NCI-H2107 treated with DMSO at 0.1 percent for 48 hours (cell line): ENCODE data around the gene NT5E.

Experiments used
- DNase-seq: peaks from one replicate; lab custom pipeline; 2025; ENCODE audit not compliant: unreplicated experiment; lab: John Stamatoyannopoulos, UW

NT5E gene

DNA sequence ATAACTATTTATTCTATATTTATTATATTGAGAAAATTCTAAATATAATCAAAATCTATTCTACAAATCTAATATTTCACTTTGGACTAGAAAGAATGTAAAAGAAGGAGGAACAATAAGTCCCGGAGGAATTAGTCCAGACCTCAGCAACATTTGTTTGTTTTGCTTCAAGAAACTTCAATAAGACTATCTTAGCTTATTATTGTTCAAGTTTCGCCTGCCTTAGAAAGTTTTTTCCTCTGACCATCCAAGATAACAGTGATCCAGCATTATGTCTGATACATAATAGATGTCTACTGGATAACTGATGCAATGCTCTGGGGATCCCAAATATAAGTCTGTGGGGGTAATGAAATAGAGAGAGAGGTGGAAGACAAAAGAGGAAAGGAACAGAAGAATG is 28.7 kb upstream of the NT5E start:
- no peak for DNase-seq

DNA sequence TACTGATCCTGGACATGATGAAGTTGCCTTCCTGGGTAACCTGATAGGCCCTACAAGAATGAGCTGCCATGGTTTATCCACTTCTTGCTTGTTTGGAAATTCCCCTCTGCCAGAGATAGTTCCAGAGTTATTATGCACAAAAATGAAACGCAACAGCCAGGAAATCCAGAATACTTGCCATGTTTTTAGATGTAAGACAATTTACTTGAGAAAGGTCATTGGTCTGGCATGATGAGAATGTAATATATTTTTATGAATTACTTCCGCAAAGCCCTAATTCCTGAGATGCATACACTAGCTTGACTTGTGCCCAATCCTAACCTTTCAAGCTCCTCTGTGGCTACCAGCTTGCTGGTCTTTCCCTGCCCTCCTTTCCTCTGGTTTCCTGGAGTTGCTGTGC is 27.9 kb upstream of the NT5E start:
- DNase-seq = no peak

DNA sequence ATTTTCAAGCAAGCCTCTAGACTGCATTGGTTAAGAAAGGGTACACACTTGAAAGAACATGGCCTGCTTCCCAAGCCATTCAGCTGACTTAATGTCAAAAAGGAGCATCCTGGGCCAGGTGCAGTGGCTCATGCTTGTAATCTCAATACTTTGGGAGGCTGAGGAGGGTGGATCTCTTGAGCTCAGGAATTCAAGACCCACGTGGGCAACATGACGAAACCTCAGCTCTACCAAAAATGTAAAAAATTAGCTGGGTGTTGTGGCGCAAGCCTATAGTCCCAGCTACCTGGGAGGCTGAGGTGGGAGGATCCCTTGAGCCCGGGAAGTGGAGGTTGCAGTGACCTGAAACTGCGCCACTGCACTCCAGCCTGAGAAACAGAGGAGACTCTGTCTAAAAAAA is 26.9 kb upstream of the NT5E start:
- no peak for DNase-seq

DNA sequence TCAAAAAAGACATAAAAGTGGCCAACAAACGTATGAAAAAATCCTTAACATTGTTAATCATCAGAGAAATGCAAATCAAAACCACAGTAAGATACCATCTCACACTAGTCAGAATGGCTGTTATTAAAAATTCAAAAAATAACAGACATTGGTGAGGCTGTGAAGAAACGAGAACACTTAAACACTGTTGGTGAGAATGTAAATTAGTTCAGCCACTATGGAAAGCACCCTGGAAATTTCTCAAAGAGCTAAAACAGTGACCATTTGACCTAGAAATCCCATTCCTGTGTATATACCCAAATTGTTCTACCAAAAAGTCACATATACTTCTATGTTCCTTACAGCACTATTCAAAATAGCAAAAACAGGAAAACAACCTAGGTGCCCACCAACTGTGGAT is 24.9 kb upstream of the NT5E start:
- DNase-seq = no peak

DNA sequence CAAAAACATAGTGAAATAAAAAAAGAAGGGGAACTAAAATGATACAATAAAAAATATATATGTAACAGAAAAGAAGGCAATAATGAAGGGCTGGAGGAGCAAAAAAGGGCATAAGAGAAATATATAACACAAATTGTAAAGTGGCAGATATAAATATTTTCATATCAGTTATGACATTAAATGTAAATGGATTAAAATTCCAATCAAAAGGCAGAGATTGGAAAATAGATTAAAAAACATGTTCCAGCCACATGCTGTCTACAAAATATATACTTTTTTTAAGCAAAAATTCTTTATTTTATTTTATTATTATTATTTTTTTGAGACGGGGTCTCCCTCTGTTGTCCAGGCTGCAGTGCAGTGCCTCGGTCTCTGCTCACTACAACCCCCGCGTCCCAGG is 23.9 kb upstream of the NT5E start:
- DNase-seq = no peak

DNA sequence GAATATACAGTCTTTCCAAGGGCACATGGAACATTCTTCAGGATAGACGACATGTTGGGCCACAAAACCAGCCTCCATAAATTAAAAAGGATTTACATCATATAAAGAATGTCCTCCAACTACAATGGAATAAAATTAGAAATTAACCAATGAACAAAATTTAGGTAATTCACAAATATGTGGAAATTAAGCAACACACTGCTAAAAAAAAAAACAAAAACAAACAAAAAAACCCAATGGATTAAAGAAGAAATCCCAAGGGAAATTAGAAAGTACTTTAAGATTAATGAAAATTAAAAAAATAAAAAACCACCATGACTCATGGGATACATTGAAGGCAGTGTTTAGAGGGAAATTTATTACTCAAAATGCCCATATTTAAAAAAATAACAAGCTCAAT is 21.4 kb upstream of the NT5E start:
- no peak for DNase-seq

DNA sequence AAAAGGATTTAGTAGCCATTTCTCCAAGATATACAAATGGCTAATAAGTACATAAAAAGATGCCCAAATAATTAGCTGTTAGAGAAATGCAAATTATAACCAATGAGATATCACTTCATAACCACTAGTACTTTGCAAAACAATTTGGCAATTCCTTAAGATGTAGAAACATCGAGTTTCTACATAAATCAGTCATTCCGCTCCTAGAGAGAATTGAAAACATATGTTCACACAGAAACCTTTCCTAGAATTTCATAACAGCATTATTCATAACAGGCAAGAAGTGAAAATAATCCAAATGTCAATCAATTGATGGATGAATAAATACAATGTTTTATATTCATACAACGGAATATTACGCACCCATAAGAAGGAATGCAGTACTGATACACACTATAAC is 20.5 kb upstream of the NT5E start:
- no peak for DNase-seq

DNA sequence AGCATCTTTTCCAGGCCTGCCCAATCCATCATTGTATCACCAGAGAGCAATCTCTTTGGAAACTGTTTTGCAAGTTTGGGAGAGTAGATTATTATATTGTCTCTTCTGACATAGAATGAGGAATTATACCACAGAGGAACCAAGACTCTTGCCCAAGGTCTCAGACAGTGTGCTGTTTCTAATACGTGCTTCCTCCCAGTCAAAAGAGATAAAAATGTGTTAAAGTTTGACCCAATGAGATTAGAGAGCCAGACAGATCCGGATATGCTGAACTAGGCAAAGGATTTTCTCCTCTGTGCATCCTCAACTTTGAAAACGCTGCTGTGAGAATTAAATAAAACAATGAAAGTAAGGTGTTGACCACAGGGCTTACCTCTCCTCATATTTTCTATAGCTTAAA is 18.6 kb upstream of the NT5E start:
- no peak for DNase-seq

DNA sequence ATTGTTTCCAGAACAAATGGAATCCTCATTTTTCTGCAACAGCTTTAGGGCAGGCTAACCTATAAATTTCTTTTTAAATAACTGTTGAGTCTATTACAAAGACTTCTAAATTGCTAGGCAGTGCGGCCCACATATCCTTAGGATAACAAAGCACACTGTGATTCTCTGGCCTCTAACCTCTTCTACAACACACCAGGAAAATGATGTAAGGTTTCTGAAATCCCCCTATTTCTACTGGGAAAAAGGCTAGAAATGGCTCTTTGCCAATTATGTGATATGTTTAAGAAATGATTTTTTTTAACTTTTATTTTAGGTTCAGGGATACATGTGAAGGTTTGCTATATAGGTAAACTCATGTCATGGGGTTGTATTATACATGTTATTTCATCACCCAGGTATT is 17.3 kb upstream of the NT5E start:
- no peak for DNase-seq

DNA sequence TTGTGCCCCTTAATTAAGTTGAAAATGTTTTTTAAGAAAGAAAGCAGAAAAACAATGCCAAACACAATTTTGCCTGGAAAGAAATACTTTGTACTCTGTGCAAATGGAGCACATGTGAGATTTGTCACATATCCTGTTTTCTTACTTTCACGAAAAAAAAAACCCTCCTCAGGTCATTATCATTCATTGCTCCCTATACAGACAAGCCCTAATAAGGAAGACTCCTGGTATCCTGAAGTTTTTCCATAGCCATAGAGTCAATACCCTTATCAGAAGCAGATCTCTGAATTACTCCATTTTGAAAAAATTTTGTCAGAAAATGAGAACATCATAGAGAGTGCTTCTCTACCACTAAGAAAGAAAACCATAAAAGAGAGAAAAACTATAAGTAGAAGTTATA is 14.0 kb upstream of the NT5E start:
- no peak for DNase-seq

DNA sequence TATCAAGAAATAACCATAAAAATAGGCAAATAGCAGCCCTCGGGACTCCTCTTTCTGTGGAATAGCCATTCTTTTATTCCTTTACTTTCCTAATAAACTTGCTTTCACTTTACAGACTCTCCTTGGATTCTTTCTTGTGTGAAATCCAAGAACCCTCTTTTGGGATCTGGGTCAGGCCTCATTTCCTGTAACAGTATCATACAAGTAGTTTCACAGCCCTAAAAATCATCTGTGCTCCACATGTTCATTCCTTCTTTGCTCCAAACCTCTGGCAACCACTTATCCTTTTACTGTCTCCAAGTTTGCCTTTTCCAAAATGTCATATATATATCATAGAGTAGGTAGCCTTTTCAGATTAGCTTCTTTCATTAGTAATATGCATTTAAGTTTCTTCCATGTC is 13.5 kb upstream of the NT5E start:
- no peak for DNase-seq

DNA sequence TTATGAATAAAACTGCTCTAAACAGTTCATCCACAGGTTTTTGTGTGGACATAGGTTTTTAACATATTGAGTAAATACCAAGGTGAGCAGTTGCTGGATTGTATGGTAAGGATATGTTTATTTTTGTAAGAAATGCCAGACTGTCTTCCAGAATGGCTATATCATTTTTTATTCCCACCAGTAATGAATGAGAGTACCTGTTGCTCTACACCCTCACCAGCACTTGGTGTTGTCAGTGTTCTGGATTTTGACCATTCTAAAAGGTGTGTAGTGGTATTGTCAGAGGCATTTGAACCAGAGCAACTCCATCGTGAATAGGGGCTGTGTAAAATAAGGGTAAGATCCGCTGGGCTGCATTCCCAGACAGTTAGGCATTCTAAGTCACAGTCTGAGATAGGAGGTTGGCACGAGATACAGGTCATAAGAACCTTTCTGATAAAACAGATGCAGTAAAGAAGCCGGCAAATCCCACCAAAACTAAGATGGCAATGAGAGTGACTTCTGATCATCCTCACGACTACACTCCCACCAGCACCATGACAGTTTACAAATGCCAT is 12.9 kb upstream of the NT5E start:
- no peak for DNase-seq

DNA sequence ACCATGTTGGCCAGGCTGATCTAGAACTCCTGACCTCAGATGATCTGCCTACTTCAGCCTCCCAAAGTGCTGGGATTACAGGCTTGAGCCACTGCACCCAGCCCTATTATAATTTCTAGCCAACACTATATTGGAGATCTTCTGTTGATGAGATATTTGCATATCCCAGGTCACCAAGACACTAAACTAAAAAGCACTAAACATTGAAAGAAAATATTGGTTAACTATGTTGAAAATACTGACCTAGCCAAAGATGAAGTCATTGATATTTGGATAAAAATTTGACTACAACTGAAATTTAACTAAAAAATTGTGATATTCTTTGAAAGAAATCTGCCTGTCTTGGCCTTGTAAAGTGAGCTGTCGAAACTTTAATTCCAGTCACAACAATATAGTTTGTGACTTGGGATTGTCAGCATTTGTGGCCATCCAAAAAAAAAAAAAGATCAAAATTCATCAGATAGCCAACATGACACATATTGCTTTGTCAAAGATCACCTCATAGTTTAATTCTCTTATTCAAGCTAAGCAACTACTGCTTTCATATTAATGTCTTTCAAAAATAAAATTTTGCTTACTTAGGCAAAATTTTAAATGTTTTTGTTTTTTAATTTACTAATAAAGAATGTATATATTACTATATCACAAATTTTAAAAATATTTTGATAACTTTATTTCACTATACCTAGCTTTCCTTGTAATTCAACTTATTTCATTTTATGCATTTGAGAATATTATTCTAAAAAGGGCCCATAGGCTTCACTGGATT is 6.3 kb upstream of the NT5E start:
- no peak for DNase-seq

DNA sequence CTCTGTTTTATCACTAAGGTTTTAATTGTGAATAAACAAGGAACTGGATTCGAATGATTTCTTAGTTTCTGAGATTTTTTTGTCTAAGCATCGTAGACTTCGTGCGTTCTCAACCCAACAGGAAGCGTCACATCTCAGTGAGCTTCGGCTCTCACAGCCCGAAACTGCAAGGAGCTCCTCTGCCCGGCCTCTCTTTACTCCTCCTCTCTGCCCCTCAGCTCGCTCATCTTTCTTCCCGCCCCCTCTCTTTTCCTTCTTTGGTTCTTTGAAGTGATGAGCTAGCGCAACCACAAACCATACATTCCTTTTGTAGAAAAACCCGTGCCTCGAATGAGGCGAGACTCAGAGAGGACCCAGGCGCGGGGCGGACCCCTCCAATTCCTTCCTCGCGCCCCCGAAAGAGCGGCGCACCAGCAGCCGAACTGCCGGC is 480 bp upstream of the NT5E start:
- no peak for DNase-seq

DNA sequence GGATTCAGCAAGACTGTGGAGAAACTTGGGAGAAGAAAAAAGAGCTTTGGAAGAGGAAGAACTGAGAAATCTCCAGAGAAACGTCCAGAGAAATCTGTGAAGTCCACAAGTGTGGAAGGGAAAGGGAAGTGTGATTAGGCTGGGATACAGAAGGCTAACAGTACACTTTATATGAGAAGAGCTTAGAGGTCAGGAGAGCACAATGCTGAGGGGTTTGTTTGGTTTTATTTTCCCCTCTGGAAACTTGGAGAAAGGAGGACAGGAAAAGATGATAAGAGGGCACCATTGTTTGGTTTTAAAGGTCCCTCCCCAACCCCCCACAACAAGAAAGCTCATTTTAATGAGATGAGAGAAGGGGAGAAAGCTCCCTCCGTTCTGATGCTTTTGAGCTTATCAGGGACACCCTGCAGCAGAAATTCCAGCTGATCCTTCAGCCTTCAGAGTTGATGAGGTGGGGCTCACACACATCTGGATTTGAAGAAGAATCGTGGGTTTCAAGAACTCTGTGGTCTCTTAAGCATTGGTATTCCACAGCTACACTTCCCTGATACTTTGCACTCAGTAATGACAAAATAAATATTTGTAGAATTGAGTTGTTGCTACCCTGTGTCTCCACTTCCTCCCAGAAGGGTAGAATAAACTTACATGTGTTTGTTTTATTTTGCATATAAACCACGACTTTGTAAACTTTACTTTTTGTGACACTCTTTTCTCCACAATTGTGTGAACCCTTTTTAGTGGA is 1.9 kb downstream of the NT5E start:
- no peak for DNase-seq

DNA sequence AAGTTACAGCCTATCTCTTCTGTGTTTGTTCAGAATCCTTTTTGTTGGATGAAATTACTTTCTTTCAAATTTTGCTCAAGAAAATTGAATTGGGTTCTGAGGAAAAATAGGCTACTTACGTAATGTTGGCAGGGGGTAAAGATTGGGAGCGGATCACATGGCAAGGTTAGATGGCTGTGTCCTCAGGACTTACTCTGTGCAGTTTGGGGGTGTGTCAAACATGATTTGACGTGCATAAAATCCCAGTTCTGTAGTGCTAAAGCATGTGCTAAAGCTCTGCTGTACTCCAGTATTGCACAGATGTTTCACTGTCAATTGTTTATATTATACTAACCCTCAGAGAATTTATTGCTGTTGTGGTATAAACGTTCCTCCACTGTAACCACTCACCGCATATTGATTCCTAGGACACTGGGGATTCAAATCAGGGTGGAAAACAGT is 2.6 kb downstream of the NT5E start:
- no peak for DNase-seq

DNA sequence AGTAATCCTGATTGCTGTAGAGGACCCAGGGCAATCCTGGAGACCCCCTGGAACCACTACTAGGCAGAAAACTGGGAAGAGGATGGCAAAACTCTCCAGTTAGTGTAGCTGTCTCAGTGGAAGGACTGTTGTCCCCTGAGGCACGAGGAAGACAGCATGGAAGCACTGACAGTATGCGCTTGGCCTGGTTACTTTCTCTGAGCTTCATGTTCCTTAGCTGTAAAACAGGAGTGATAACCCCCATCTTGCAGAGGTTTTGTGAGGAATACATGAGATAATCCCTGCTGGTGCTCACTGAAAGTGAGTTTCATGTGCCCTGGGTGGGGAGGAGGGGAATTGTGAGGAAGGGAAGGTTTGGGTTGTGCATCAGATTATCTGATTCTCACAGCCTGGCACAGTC is 3.2 kb downstream of the NT5E start:
- no peak for DNase-seq

DNA sequence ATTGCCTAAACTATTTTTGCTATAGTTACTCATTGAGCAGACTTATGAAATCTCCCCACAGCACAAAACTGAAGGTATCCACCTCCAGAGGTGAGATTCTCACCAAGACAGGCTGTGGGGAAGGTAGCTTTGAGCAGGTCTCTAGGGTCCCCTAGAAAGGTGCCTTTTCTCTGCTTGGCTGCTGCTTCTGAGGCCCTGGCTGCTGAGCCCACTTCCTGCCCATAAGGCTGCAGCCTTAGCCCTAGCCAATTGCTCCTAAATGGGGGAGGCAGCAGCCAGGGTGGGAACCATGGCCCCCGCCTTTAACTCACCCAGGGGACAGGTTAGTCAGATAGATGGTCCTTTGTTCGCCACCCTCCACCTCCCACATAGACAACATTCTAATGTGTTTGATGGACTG is 3.6 kb downstream of the NT5E start:
- no peak for DNase-seq

DNA sequence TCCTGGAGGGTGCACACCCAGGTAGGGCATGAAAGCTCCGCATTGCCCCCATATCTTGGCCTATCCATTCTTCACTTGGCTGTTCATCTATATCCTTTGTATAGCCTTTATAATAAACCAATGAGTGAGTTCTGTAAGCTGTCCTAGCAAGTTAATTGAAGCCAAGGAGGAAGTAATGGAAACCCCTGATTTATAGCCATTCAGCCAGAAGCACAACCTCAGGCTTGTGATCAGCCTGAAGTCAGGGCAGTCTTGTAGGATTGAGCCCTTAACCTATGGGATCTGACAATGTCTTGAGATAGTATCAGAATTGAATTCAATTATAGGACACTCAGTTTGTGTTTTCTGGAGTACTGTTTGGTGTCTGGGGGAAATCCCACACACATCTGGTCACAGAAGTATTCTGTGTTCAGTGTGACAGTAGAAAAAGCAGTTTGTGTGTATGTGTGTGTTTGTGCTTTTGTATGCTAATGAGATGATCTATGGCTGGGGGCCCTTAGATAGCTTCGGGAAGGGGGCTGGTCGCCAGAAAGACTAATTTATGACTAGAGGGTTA is 5.7 kb downstream of the NT5E start:
- no peak for DNase-seq

DNA sequence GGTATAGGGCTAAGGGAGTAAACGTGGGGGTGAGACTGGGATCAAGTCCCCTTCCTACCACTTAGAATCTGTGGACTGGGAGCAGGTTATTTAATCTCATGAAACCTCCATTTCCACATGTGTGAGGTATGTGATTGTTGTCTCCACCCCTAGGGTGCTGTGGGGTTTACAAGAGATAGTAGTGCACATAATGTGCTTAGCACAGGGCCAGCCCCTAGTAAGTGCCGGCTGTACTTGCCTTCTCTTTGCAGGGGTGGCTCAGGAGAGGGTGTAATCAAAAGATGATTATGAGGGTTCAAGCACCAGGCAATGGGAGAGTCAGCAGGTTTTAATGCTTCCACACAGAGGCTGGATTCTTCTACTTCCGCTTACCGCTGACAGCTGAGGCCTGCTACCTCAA is 6.9 kb downstream of the NT5E start:
- DNase-seq = no peak

DNA sequence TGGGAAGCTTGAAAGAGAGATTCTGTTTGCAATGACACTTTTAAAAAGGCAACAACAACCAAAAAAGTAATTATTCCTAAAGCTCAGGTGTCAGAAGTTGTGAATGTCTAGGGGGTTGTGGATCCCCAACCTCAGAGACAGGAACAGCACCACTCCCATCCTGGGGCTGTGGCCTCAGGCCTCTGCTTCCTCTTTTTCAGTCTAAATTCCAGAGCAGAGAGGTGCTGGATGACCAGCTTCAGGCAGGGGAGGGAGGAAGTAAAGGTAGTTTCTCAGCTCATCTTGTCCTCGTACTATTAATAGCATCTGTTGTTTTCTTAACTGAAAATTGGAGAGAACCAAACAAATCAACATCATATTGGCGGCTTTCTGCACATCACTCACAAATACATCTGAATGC is 8.3 kb downstream of the NT5E start:
- DNase-seq = no peak

DNA sequence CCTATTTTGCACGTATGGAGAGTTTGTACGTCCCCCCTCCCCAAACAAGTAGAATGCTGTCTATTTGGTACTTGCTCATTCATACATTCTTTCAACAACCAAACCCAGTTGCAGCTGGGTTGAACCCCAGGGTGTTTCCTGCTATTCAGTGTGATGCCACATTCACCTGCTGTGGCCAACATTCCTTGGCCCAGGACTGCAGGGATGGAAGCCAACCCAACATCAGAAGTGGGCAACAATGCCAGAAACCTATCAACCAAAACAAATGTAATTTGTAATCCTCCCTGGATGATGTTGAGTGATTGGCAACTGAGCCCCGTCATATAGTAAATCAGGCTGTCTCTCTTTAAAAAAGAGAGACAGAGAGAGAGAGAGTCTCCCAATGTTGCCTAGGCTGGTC is 8.9 kb downstream of the NT5E start:
- no peak for DNase-seq
